Measurements from ENCODE around the gene ZNF579. TPM values are rescaled to one million over a fixed set of nuclear protein-coding genes. Genes with fewer than 3 reads are reported as not detected.

Gene ZNF579
- total and polyA plus RNA-seq, 2 of the 13 experiments (the other 11 are each of a cell fraction or from before 2014, with no cell fraction given) = 2.1 to 2.9 TPM

- no peak for TF ChIP-seq FOXO4 (CRISPR knock-in tag; conservative IDR thresholded peaks at IDR 0.05)
- 0 out of 2 replicates have a peak, but pooled peaks have one; percentile 8 for TF ChIP-seq ARID5B (CRISPR knock-in tag; IDR thresholded peaks at IDR 0.05)
- TF ChIP-seq BHLHE40 (IDR thresholded peaks at IDR 0.05; ENCODE audit: low read length) = no peak
- peak; percentile 40; the same call in 1 of the 2 replicates for TF ChIP-seq ZNF839 (CRISPR knock-in tag; IDR thresholded peaks at IDR 0.05; ENCODE audit: borderline replicate concordance)
- no peak for TF ChIP-seq HOMEZ (CRISPR knock-in tag; IDR thresholded peaks at IDR 0.05; ENCODE audit: low read depth)
- TF ChIP-seq SALL1 (CRISPR knock-in tag; IDR thresholded peaks at IDR 0.05) = peak; percentile 38; the same call in 1 of the 2 replicates
- TF ChIP-seq, protein P1, sequence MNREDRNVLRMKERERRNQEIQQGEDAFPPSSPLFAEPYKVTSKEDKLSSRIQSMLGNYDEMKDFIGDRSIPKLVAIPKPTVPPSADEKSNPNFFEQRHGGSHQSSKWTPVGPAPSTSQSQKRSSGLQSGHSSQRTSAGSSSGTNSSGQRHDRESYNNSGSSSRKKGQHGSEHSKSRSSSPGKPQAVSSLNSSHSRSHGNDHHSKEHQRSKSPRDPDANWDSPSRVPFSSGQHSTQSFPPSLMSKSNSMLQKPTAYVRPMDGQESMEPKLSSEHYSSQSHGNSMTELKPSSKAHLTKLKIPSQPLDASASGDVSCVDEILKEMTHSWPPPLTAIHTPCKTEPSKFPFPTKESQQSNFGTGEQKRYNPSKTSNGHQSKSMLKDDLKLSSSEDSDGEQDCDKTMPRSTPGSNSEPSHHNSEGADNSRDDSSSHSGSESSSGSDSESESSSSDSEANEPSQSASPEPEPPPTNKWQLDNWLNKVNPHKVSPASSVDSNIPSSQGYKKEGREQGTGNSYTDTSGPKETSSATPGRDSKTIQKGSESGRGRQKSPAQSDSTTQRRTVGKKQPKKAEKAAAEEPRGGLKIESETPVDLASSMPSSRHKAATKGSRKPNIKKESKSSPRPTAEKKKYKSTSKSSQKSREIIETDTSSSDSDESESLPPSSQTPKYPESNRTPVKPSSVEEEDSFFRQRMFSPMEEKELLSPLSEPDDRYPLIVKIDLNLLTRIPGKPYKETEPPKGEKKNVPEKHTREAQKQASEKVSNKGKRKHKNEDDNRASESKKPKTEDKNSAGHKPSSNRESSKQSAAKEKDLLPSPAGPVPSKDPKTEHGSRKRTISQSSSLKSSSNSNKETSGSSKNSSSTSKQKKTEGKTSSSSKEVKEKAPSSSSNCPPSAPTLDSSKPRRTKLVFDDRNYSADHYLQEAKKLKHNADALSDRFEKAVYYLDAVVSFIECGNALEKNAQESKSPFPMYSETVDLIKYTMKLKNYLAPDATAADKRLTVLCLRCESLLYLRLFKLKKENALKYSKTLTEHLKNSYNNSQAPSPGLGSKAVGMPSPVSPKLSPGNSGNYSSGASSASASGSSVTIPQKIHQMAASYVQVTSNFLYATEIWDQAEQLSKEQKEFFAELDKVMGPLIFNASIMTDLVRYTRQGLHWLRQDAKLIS (CRISPR knock-in tag; IDR thresholded peaks at IDR 0.05) = no peak
- TF ChIP-seq, protein P2, sequence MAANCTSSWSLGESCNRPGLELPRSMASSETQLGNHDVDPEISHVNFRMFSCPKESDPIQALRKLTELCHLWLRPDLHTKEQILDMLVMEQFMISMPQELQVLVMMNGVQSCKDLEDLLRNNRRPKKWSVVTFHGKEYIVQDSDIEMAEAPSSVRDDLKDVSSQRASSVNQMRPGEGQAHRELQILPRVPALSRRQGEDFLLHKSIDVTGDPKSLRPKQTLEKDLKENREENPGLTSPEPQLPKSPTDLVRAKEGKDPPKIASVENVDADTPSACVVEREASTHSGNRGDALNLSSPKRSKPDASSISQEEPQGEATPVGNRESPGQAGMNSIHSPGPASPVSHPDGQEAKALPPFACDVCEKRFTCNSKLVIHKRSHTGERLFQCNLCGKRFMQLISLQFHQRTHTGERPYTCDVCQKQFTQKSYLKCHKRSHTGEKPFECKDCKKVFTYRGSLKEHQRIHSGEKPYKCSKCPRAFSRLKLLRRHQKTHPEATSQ (CRISPR knock-in tag; IDR thresholded peaks at IDR 0.05; ENCODE audit: borderline replicate concordance) = no peak
- TF ChIP-seq RARA (CRISPR knock-in tag; IDR thresholded peaks at IDR 0.05) = no peak
- no peak for TF ChIP-seq ZFX (CRISPR knock-in tag; IDR thresholded peaks at IDR 0.05; ENCODE audit: low read depth)
Measured at GRCh38 chr19:55586976-55587668, 6.5 kb upstream of the ZNF579 start (continued).
